HG03103 (cell line): ENCODE measurements around the gene MYCBPAP.

Experiments used
- ATAC-seq: cut with Tn5 transposase; IDR thresholded peaks from one replicate; pipeline ENCODE4 v1.9.1; 2021; ENCODE audit warnings: low read depth; ENCODE audit not compliant: unreplicated experiment

The MYCBPAP gene

DNA sequence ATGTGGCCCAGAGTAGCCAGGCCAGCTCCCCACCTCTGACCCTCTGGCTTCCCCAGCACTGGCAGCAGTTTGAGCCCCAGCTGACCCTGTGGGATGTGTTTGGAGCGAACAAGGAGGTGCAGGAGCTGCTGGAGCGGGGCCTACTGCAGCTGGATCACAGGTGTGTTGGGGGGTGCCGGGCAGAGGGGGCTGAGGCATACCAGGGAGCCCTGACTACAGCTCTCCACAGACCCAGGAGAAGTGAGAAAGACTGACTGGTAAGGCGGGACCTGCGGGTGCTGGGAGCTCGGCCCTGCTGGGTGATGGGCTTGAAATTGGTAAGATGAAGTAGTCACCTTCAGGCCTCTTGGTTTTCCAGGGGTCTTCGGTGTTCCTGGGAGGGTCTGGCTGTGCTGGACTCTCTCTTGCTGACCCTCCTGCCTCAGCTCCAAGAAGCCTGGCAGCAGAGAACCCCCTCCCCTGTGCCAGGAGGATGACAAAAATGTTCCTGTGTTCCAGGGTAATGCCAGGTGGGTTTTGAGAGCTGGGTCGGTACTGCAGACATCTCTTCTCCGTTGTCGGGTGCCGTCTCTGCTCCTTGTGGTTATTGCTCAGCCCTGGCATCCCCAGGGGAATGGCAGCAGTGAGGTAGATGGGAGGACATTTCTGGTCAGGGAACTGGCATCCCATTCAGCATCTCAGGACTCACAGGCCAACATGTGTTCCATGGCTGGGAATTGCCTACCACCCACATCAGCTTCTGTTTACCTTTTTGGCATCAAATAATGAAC, 23.7 kb upstream of the MYCBPAP start:
- no peak for ATAC-seq

DNA sequence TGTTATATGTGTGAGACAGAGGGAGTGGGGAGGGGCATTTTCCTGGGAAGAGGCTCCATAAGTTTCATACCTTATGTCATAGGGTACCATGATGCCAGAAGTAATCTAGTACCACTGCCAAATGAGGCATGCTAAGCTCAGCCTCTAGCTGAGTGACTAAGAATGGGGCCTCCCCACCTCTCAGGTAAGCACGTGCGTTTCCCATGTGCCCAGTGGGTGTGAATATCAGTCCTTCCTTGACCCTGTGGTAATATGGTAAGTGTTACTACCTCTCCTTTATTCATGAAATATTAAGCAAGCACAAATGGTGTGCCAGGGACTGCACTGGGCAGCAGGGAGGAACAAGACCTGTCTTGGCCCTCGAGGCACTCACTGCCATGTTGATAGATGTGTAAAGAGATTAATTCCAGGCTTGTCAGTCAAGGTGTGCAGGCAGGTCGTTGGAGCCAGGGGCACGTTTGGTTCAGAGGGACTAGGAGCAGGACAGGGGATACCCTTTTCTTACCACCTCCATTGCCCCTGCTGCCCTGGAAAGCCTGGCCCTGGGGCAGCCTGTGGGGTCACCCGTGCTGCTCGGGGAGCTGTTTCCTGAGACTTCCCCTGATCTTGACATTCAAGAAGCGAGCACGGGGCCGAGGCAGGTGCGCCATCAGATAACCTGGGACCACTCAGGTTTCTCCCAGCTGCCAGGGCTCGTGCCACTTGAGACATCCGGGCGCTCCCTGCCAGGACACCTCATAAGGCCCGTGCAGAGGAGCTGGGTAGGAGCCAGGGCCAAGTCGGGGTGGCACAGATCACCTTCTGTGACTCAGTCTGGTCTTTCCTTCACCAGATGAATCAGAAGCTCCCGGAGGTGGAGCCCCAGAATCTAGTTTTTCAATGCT, 20.8 kb upstream of the MYCBPAP start:
- no peak for ATAC-seq

DNA sequence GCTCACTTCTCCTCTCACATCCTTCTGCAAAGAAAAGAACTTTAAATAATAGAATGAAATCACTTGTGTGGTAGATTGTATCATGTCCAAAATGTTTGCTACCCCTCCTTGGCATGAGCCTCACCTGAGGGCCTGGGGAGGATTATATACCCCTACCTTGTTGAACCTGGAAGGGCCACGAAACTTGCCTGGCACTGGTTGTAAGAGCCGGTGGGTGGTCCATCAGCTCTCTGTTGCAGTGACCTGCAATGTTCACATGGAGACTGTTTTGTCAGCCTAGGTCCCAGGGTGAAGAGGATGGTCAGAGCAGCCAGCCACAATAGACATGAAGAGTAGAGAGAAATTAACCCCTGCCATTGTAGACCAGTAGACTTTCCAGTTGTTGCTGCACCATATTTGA, 19.4 kb upstream of the MYCBPAP start:
- ATAC-seq = no peak

DNA sequence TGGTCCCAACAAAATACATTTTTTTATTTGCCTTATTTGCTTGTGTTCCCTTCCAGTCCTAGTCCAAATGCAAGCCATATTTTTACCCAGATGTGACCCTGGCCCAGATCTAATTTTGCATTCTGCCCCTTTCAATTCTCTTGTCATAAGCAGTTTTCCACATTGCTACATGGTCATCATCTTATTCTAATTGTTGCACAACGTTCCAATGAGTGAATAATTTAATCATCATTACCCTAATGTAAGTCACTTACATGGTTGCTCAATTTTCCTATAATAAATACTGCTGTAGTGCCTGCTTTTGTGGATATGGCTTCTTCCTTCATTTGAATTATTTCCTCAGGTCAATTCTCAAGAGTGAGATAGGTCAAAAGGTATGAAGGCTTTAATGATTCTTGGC, 16.7 kb upstream of the MYCBPAP start:
- ATAC-seq = no peak

DNA sequence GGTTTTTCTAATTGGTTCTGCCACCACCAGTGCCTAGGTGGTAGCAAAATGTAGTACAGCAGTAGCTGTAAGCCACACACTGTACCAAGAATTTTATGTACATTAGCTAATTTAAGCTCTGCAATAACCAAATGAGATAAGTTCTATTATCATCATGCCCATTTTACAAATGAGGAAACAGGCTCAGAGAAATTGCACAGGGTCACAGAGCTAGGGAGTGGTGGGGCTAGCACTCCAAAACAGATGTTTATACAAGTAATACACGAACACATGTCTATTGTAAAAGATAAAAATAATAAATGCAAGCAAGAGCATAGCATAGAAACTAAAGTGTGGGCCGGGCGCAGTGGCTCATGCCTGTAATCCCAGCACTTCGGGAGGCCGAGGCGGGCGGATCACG, 16.0 kb upstream of the MYCBPAP start:
- no peak for ATAC-seq

DNA sequence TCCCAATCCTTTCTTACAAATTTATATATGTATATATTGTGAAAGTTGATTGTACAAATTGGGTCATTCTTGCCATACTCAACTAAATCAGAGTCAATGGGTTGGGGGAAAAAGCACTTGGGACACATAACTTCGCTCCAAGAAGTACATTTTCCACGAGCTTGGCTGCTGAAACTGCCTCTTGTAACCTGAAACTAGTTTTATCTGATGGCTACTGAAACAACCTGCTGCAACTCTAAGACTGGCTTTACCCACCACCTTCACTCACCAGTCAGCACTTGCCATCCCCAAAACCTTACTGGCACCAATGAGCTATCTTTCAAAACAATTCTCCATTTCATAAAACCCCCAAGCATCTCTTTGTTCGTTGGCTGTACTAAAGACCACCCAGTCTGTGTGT, 14.5 kb upstream of the MYCBPAP start:
- no peak for ATAC-seq

DNA sequence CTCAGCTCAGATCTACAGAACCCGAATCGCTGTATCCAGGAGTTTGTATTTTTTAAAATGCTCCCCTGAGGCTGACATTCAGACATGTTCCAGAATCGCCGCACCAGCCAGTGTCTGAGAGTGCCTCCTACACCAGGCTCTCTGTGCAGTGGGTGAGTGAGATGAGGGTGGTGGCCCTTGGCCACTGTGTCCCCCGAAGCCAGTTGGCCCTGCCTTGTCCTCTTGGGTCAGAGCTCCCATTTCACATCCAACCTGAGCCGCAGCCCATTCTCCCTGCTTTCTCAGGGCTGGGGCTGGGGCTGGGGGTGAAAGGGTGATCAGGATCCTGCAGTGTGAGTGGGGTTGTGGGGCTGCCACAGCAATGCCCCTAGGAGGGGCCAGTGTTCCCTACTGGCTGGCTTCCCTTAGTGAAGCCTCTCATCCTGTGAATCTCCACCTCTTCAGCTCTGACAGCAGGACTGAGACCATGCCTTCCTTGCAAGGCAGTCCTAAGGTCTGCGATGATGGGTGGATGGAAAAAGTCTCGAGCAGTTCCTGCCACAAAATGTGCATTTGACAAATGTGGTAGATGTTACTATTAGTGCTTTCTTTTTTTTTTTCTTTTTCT, 12.9 kb upstream of the MYCBPAP start:
- no peak for ATAC-seq

DNA sequence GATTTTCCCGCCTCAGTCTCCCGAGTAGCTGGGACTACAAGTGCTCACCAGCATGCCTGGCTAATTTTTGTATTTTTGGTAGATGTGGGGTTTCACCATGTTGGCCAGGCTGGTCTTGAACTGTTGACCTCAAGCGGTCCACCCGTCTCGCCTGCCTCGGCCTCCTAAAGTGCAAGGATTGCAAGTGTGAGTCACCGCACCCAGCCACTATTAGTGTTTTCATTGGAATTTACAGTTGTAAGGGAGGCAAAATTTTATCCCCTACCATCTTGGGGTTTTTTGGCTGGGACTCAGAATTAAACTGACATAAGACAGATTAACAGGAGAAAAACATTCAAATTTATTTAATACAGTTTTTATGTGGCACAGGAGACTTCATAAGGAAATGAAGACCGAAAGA, 12.3 kb upstream of the MYCBPAP start:
- no peak for ATAC-seq

DNA sequence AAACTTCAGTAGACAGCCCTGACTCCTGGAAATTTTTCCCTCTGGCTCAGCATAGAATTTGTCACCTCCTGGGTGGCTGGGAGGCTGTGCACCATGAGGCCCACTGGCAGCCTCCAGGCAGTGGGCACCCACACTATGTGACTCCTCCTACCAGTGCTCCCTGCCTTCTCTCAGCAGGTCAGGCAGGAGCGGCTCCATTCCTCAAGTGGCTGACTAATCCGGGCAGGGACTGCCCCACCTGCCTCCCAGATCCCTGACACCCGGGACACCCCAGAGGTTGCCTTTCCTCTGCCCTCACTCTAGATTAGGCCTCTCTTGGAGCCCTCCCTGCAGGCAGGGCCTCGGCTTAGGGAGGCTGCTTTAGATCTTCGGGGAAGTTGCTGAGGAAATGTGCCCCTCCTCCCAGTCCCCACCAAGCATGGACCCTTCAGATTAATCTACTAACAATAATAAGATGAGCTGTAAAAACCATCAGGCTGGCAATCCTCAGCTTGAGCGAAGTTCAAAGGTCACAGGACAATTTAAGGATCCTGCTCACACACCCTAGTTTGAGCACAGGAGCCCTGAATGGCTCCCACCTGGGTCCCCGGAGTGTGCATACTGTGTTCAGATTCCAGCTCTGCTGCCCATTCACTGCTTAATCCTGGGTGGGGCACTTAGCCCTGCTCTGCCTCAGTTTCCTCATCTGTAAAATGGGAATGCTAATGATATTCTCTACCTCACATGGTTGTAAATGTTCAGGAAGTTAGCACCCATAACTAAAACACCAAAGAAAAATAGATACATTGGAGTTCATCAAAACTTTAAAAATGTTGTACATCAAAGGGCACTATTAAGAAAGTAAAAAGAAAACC, 10.0 kb upstream of the MYCBPAP start:
- ATAC-seq = no peak

DNA sequence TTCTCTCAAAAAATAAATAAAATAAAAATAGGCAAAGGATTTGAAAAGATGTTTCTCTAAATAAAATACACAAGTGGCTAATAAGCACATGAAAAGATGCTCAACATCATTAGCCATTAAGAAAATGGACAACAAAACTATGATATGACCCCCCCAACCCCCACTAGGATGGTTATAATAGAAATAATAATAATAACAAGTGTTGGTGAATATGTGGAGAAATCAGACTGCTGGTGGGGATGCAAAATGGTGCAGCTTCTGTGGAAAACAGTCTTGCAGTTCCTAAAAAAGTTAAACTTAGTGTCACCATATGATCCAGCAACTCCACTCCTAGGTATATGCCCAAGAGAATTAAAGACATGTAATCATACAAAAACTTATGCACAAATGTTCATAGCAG, 9.0 kb upstream of the MYCBPAP start:
- ATAC-seq = no peak

DNA sequence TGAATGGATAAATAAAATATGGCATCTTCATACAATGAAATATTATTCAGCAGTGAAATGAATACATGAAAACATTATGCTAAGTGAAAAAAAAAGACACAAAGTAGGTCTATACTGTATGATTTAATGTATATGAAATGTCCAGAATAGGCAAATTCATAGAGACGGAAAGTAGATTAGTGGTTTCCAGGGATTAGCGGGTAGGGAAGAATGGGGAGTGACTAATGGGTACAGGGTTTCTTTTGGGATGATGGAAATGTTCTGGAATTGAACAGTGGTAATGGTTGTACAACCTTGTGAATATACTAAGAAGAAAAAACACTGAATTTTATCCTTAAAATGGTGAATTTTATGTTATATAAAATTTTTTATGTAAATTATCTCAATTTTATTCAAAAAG, 8.5 kb upstream of the MYCBPAP start:
- ATAC-seq = no peak

DNA sequence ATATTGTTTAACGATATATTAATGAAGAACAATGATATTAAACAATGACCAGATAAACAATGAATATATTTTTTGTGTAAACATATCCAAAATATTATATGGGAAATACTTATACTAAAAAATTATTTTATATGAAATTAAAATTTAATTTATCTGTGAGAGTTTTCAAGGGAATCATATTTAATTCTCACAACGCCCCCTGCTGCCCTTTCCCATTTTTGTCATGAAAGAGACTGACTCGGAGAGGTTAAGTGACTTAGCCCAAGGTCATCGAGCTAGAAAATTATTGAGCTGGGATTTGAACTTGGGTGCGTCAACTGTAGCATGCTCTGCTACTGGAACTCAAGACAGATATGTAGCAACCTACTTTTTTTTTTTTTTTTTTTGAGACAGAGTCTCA, 7.2 kb upstream of the MYCBPAP start:
- ATAC-seq = no peak

DNA sequence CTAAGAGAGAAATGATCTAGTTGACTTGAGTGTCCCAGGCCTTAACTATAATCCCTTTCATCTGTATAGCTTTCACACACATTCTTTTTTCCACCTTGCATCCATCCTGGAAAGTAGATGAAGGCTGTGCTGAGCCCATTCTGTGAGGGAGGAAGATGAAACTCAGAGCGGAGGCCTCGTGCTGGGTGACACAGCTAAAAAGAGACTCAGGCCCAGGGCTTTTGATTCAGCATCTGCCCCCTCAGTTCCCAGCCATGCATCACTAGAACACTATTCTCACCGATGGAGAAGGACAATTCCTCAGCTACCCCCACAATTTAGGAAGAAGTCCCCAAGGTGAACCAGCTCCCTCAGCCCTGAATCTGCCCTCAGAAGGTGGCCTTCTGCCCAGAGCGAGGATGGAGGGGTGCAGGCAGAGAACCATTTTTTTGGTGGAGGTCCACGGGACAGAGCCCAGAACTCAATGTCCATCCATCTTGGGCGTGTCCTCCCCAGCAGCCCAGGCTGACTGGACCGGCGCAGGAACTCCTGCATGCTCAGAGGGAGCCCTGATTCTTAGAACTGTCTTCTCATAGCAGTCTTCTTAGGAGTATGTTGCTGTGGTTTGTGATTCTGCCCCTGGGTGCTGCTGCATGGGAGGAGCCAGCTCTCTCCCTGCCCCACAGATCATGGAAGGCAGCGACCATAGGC, 5.8 kb upstream of the MYCBPAP start:
- ATAC-seq = no peak

DNA sequence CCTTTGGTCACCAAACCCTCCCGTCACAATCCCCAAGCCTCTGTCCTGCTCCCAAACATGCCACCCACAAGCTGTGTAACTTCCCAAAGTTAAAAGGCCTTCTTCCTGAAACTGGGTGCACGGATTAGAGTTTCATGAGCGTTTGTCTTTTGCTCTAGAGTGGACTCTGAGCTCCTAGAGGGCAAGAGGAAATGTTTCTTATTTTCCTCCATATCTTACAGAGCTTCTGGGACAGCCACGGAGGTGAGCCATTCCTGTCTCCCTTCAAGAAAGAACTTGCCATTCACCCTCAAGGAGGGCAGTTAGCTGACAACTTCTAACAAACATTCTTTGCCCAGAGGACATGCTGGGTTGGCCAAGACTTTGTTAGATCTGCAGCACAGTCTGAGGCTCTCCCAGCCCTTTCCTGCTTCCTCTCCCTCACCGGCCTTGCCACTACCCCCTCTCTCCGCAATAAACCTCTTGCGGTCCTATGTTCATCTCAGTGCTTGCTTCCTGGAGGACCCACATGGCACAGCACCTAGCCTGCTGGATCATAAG, 2.6 kb upstream of the MYCBPAP start:
- no peak for ATAC-seq

DNA sequence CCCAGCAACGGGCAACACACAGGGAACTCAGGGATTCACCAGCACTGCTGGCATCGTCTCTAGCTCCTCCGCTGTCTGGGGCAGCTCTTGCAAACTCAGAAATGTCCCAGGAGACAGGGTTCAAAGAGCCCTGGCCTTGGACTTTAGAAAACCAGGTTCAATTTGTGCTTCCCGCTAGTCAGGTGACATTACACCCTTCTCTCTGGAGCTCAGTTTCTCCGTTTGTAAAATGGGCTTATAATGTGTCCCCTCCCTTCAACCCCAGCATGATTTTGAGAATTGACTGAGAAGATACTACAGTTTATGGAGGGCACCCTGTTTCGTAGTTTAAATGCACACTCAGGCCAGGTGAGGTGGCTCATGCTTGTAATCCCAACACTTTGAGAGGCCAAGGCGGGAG, 1.9 kb upstream of the MYCBPAP start:
- ATAC-seq = no peak

DNA sequence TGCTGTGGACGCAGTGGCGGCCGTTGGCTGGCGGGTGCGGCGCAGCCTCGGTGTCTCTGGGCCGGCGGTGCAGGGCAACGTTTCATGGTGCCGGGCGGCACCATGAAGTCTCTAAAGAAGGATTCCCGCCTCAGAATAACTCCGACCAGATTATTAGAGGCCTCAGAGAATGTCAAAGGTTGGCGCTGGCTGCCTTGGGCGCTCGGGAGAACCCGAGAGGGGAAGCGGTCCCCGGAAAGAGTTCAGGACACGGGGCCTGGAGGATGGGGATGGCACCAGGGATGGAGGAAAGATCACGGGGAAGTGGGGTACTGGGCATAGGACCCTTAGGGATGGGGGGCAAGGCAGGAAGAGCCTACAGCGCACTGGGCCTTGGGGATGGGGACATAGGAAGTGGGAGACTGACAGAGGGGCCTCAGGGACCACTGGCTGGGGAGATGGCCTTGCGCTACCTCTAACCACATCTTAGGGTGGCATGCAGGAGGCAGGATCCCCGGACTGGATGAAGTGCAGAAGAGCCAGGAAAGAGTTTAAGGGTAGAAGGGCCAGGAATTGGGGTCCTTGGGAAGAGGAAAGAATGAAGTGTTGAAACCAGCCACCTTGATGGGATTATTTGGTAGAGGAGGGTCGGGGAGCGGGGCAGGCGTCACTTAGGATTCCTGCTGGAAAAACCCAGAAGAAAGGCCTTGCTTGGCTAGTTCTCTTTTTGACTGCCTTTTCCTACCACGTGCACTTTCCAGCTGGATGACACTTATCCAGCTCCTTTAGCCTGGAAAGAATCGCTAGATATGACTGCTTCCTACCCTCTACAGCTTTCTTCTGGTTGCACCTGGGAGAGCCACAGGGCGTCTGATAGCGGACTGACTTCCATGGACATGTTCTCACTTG, 578 bp downstream of the MYCBPAP start:
- no peak for ATAC-seq

DNA sequence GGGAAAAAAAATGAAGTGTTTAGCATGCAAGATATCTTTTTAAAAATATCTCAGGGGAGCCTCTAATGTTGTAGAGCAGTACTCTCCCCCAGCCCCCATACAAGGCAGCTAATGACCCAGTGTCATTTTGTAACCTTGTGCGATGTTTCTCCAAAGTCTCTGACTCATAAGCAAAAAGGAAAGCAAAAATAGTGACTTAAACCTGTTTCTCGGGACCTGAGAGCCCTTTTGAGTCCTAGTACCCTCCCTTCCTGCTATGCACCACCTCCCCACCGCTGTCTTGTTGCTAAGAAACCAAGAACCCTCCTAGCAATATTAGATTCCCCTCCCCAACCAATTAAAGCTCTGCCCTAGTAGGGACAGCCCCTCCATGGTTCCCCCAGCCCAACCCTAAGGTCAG, 2.8 kb downstream of the MYCBPAP start:
- ATAC-seq = peak; percentile 77

DNA sequence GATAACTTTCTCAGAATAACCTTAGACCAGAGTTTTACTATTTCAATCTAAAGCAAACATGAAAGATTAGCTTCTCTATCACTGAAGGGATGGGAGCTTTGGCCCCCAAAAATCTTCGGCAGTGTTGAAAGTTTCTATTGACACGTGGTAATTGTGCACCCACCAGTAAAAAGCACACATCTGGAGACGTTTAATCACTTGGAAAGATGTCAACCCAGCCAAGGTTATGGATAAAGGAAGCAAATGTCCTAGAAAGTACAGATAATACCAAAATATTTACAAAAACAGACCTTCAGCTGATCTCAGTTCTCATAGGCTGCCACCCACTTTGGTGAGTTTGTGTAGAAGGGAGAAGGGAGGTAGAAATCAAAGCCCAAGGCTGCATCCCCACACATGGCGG, 5.3 kb downstream of the MYCBPAP start:
- ATAC-seq = no peak

DNA sequence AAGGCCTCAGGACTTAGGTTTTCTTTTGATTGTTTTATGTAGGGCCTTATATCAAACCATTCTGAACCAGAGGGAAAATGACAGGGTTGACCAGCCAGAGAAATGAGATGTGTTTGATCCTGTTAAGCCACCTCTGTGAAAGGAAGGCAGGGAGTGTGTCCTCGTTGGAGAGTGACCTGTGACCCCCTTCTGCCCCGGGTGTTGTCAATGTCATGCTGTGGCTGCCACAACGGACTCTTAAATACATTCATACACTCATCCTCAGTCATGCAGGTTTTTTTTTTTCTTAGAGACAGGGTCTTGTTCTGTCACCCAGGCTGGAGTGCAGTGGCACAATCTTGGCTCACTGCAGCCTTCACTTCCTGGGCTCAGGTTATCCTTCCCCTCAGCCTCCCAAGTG, 6.1 kb downstream of the MYCBPAP start:
- no peak for ATAC-seq
